HG03159 (cell line): ENCODE measurements around the gene JPT2.

Experiments used
- ATAC-seq: cut with Tn5 transposase; IDR thresholded peaks from one replicate; pipeline ENCODE4 v1.9.1; 2021; ENCODE audit warnings: mild to moderate bottlenecking, moderate library complexity; ENCODE audit not compliant: unreplicated experiment

JPT2 gene

DNA sequence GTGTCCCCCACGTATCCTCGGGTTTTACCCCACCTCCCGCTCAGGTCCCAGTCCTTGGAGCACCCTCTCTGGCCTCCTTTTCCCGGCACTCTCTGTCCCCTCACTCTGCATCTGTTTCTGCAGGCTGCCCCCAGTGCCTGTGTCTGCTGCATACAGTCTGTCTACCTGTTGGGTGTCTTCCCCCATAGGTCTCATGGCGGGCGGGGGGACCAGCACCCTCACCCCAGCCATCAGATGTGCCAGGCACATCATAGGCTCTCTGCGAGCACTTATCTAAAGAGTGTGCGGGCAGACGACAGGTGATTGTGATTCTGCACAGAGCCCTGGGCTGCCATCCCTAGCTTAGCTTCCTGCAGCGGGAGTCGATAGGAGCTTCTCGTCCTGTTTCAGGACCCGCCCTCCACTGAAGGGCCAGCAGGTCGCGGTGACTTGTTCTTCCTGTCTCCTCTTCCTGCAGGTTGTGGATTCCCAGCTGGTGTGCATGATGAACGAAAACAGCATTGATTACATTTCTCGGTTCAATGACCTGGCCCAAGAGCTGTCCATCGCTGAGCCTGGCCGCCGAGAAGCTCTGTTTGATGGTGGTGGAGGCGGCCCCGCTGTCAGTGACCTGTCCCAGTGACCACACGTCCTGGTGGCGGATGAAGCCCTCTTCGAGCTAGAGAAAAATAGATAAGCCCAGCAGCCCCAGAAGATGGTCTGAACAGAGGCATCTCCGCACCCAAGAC, 4.5 kb upstream of the JPT2 start:
- no peak for ATAC-seq

DNA sequence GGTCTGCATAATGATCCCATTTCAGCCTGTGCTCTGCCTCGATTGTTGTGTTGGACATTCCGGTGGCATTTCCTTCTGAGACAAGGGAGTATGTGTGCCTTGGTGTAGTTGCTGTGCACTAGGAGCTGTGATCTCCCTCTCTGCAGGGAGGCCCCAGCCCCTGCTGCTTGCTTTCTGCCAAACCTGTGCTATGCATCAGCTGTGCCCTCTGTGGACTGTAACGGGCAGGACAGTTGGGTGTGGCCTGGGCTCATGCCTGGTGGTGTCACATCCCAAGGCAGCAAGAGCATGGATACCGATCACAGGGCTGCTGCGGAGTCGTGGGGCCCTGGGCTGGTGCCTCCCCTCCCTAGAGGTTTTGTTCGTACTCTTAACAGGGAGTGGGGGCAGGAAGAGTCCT, 3.8 kb upstream of the JPT2 start:
- ATAC-seq: no peak

DNA sequence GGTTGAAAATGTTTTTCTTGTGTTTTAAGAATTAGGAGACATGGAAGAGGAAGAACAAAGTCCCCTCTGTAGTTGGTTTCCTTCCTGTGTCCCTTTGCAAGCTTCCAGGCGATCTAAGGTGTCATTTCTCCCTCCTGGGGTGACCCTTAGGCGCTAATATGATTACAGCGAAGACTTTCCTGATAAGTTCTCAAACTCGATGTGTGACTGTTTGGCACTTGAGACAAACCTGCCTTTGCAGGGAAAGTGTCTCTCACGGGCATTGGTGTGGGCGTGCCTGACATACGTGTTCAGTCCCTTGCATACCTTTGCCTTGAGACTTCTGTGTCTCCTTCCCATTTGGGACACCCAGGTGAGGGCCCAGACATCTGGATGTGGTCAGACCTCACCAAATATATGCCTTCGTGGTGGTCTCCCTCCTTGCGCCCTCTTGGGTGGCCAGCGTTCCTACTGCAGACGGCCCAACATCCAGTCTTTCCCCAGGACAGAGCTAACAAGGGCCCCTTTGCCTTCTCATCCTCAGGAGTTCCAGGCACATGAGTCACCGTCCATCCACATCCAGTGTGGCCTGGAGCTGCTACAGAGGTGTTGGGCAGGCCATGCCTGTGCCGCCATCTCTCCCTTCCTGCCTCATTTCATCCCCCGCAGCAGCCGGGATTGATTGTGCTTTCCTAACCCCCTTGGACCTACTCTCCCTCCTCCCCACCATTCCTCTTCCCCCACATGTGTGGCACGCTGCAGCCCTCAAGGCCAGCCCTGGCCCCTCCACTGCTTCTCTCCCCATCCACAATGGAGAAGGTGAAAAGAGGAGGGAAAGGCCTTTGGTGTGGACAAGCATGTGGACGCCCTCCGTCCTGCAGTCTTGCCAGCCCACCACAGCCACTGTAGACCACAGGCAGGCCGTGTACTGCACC, 3.1 kb upstream of the JPT2 start:
- no peak for ATAC-seq

DNA sequence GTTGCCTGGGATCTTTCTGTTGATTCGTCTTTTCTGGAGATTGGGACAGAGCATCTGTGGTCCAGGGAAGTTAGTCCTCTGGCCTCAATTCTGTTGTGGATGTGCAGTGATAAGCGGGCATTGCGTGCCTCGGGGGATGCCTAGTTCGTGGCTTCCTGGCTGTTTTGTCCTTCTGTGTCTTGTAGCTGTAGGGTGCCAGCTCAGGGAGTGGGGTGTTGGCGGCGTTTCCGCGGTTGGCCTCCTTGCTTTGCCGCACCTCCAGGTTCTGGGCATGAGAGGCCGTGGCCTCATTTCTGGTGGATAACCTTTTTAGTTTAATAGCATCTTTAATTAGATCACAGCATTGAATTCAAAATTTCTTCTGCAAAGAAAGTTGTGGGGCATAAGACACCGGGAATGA, 1.4 kb upstream of the JPT2 start:
- ATAC-seq: no peak

DNA sequence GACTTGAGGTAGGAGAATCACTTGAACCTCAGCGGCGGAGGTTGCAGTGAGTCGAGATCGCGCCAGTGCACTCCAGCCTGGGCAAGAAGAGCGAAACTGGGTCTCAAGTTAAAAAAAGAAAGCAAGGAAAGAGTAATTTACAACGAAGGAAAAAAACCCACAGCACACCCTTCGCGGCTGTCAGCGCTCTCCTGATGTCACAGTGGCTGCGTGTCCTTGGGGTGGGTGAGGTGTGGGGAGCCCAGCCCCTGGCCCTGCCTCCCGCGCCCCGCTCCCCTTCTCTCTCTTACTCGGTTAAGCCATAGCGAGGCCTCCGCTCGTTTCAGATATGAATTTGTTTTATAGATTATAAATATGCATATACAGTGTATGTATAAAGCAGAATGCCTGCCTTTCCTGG, 740 bp upstream of the JPT2 start:
- ATAC-seq: no peak

DNA sequence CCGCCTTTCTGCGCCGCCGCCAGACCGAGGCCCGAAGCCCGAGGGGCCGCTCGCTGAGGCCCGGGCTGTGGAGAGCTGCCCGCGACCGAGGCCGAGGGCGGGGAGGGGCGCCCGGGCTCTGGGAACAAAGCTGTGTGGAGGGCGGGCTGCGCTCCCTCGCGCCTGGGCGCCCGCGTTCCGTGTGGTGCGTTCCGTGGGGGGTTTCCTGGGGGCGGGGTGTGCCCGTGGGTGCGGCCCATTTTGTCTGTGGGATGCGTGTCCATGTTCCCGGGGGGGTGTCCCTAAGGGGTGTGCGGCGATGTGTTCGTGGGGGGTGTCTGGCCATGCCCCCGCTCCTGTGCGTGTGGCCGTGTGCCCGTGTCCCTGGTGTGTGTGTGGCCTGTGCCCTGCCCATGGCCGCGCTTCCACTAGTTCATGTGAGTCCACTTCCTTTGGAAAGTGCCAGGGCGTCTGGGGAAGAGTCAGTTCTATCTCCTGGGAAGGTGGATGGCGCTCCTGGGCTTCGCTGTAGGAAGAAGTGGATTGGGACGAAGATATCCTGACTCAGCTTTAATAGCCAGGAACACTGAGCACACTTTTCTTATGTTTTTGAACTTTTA, 520 bp downstream of the JPT2 start:
- ATAC-seq: no peak

DNA sequence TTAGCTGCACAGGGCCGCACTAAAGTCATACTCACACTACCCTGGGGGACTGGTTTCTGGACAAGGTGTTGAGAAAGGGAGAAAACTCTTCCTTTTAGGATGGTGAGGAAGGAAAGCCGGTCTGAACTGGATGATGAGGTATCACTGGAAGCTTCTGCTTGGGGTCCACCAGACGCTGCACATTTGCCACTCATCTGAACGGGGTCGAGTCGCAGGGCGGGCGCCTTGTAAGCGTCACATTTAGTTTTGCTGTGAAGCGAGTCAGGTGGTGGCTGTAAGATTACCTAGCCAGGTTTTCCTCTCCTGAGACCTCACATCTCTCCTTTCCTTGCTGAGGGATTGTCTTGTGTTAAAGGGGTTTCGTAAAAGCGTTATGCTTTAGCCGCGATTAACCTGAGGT, 2.3 kb downstream of the JPT2 start:
- no peak for ATAC-seq

DNA sequence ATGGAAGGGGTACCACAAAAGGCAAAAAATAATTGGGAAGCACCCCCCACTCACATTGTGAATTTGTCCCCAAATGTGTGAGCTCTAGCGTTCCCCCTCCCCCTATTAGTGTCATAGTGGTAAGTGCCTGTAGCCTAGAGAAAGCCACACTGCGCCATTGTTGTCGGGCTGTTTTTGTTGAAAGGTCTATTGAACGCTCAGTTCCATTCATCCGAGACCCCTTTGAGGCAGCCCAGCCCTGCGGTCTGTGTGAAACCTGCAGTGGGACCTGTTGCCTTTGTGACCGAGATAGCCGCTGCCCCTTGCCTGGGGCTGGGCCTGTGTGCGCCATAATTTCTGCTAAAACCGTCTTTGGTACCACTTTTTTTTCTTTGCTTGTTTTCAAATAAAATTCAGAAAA, 3.0 kb downstream of the JPT2 start:
- ATAC-seq: no peak

DNA sequence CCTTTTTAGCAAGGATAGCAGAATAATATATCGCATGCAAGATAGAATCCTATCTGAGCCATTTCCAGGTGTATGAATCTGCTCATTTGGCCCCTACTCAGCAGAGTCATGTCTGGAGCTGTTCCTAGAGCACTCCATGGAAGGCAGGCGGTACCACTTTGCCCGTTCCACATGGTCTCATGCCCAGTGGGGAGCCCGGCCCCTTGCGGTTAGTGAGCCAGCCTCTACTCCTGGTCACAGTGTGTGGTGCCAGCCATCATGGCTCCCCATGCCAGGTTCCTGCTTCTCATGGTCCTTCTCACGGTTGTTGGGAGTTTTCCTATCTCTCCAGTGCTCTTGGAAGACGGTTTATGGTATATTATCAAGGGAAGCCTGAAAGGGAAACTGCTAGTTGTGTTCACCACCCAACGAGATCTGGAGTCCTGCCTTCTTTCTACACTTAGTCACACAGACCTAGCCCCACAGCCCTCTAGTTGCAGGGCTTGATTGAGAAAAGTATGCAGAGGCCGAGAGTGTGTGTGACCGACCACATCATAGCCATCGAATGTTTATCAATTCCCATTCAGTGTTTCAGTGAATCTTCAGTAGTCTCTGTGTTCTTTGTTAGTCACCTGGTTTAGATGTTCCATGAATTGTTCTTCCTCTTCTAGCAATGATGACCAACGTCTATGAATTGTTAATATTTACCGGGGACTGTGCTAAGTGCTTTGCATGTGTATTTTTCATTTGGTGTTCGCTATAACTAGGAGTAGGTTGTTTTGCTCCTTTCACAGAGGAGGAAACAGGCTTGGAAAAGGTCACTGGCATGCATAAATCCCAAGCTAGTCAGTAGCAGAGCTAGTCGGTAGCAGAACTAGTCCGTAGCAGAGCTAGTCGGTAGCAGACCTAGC, 9.6 kb downstream of the JPT2 start:
- no peak for ATAC-seq

DNA sequence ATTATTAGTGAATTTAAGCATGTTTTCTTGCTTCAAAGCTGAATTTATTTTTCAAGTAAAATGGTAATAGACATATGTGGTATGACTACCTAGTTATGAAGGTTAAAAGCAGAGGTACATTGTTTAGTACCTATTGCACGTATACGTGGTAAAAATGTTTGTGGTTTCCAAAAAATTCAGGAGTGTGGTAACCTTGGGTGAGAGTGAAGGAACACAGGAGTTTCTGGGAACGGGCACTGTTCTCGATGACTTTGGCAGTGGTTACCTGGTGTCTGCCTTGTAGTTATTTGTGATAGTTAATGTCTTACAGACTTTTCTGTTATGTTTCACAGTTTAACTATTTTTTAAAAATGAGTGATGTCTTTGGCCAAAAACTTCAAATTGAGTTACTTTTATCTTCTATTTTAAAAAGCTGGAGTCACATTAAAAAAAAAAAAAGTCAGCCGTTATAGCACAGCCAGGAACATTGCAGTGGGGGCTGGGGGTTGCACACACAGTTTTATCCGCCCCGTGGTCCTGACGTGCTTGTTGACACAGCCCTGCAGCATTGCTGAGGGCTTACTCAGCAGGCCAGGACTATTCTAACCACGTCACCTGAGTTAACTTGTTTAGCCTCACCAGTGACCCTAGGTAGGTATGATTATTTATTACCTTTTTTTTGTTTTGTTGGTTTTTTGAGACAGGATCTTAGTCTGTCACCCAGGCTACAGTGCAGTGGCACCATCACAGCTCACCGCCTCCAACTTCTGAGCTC, 10.9 kb downstream of the JPT2 start:
- no peak for ATAC-seq

DNA sequence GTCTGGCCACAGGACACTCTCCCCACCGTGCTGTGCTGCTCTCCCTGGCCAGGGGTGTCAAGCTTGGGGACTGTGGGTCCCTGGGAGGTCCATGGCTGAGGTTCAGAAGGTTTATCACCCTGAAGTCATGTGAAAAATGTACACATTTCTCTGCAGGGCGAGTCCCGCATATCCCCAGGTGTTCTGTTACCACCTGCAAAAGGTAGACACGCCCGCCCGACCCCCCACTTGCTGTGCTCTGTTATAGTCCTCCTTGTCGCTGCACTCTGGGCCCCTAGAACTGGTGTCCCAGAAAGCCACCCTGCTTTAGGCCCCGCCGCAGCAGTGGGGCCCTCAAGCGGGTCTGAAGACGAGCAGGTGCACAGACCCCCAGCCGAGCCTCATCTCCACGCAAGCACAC, 11.8 kb downstream of the JPT2 start:
- no peak for ATAC-seq

DNA sequence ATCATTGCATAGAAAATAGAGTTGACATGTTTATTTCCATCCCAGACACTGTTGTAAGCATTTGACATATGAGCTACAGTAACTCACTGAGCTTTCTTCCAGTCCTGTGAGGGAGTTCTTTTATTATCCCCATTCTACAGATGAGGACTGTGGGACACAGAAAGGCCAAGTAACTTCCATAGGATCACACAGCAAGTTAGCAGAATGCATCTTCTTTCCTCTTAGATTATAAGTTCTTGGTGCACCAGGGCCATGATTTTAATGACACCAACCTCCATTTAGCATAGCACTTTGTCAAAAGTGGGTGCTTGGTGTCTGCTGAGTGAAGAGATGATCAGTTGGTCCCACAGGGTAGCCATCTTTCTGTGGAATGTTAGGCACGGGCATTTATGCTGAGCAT, 12.7 kb downstream of the JPT2 start:
- ATAC-seq: no peak

DNA sequence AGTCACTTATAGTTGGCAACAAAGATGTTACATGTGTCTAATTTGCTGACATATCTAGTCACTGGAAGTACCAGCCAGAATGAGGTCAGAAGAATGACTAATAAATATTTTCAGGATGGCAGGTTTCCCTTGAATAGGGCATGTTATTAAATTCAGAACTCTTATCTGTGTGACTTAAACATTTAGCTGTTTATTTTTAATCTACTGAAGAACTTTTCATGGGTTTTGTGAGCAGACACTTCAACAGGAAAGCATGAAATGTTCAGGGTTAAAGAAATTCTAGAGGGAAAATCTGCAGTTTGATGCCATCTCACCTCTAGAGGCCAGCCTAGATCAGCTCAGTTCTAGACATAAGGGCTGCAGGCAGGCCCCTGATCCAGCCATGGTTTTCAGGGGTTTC, 13.2 kb downstream of the JPT2 start:
- ATAC-seq: no peak

DNA sequence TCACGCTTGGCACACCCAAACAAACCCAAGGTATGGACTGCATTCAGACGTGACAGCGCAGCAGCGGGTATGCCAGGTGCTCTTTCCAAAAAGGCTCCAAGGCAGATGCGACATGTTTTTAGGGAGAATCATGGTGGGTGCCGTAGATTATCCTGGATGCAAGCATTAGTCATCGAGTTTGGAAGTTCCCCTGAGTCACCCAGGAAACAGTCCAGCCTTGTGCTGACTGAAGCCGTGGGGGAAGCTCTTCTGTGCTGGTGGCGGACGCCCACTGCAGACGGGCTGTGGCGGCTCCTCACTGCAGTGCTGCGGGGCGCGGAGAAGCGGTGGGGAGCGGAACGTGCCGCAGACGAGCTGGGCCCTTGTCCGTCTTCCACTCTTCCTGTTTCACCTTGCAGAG, 13.9 kb downstream of the JPT2 start:
- ATAC-seq: no peak

DNA sequence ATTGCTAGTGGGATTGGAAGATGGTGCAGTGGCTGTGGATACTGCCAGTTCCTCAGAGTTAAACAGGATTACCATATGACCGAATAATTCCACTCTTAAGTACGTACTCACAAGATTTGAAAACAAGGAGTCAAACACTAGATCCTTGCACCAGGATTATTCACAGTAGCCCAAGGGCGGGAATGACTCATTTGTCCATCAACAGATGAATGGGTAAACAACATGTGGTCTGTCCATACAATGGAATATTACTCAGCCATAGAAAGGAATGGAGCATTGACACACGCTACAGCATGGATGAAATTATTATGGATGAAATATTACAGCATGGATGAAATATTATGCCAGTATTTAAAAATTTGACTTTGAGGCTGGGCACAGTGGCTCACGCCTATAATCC, 18.8 kb downstream of the JPT2 start:
- ATAC-seq: no peak

DNA sequence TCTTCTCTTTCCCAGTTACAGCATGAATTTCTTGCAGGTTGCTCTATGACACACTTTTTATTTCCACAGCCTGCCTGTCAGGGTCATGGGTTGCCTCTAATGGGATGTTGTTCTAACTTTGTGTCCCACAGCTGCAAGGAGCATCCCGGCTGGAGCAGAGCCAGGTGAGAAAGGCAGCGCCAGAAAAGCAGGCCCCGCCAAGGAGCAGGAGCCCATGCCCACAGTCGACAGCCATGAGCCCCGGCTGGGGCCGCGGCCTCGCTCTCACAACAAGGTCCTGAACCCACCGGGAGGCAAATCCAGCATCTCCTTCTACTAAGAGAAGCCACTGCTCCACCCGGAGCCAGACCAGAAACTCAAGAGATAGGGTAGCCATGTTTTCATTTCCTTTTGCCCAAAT, 20.6 kb downstream of the JPT2 start:
- no peak for ATAC-seq

DNA sequence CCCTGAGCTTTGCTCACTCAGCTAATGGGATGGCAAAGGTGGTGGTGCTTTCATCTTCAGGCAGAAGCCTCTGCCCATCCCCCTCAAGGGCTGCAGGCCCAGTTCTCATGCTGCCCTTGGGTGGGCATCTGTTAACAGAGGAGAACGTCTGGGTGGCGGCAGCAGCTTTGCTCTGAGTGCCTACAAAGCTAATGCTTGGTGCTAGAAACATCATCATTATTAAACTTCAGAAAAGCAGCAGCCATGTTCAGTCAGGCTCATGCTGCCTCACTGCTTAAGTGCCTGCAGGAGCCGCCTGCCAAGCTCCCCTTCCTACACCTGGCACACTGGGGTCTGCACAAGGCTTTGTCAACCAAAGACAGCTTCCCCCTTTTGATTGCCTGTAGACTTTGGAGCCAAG, 22.2 kb downstream of the JPT2 start:
- no peak for ATAC-seq

DNA sequence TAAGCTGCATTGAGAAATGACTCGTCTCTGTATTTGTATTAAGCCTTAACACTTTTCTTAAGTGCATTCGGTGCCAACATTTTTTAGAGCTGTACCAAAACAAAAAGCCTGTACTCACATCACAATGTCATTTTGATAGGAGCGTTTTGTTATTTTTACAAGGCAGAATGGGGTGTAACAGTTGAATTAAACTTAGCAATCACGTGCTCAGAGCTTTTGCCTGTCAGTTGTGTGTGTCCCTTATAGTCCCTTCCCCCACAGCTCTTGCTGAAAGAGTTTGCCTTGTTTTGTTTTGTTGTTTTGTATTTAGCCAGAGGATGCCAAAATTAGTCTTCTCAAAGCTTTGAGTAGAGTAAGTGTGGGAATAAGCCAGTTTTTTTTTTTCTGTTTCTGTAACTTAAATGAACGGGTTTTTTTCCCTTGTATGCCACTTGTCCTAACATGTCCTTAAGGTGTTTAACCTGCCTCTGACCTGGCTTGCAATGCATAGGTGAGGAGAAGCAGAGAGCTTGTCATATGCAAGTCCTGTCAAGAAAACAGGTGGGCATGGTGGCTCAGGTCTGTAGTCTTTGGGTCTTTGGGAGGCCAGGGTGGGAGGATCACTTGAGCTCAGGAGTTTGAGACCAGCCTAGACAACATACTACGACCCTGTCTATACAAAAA, 23.3 kb downstream of the JPT2 start:
- ATAC-seq: no peak

DNA sequence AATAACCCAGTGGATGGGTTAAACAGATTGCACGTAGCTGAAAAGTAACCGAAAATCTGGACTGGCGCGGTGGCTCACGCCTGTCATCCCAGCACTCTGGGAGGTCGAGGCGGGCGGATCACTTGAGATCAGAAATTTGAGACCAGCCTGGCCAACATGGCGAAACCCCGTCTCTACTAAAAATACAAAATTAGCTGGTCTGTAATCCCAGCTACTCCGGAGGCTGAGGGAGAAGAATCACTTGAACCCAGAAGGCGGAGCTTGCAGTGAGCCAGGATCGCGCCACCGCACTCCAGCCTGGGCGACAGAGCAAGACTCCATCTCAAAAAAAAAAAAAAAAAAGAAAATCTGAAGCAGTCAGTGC, 27.2 kb downstream of the JPT2 start:
- peak; percentile 21 for ATAC-seq
